SK-N-SH (cell line): ENCODE results near the gene RAB1B. TPM values are rescaled to one million over a fixed set of nuclear protein-coding genes. Genes with fewer than 3 reads are reported as not detected.

Experiments used
- CTCF ChIA-PET: fragments of 300-600, 350-600 bp; formaldehyde crosslinking; extraction: SDS; loops from one replicate; lab custom pipeline; 2021; lab: Yijun Ruan, JAX
- POLR2A ChIA-PET: fragments of 350-600 bp; sonication (Branson Sonifier 250); formaldehyde crosslinking; extraction: SDS; loops from one replicate; lab custom pipeline; 2020; ENCODE audit warnings: antibody characterized with exemption, inconsistent platforms; lab: Yijun Ruan, JAX
- DNase-seq: peaks from one replicate; pipeline ENCODE4 v3.0.0; 2012
- H2AFZ ChIP-seq: fragments of 200-600 bp; sonication (generic); 2 replicates; pipeline ENCODE4 v1.8.1; 2016; ENCODE audit warnings: antibody characterized with exemption, mild to moderate bottlenecking, low read depth
- H3F3A ChIP-seq: fragments of 200-600 bp; sonication (generic); replicated peaks from 2 replicates; pipeline ENCODE3; 2016; ENCODE audit warnings: antibody characterized with exemption, mild to moderate bottlenecking; ENCODE audit not compliant: insufficient read depth
- H3K27ac ChIP-seq, 2 experiments: fragments of 200-500 bp in 1 of 2; fragments of 200-600 bp in 1 of 2; sonication (Bioruptor generic) in 1 of 2; sonication (generic), shearing (Covaris generic) in 1 of 2; 2 replicates each; pipeline versions ENCODE4 v1.5.1 to v1.6.1; 2014 to 2016; ENCODE audit warnings: low read depth in 2 of 2, inconsistent platforms in 1 of 2, low read length in 1 of 2, mild to moderate bottlenecking in 1 of 2, mixed read lengths in 1 of 2
- H3K27me3 ChIP-seq: fragments of 200-600 bp; sonication (generic), shearing (Covaris generic); 2 replicates; pipeline ENCODE4 v1.6.1; 2016; ENCODE audit warnings: mixed run types; ENCODE audit not compliant: insufficient read depth
- H3K36me3 ChIP-seq, 2 experiments: fragments of 200-500 bp in 1 of 2; fragments of 200-600 bp in 1 of 2; sonication (Bioruptor generic) in 1 of 2; sonication (generic) in 1 of 2; replicated peaks in 1 of 2; 2 replicates each; pipeline versions ENCODE3 to v1.5.1; 2014 to 2016; ENCODE audit warnings: low read length in 1 of 2, mild to moderate bottlenecking in 1 of 2; ENCODE audit not compliant: insufficient read depth in 2 of 2, control insufficient read depth in 1 of 2
- H3K4me1 ChIP-seq, 2 experiments: fragments of 200-500 bp in 1 of 2; fragments of 200-600 bp in 1 of 2; sonication (Bioruptor generic) in 1 of 2; sonication (generic), shearing (Covaris generic) in 1 of 2; 2 replicates each; pipeline versions ENCODE4 v1.5.1 to v1.6.1; 2014 to 2016; ENCODE audit warnings: low read depth in 1 of 2, low read length in 1 of 2, mixed run types in 1 of 2; ENCODE audit not compliant: insufficient read depth in 2 of 2, control insufficient read depth in 1 of 2
- H3K4me2 ChIP-seq: fragments of 200-600 bp; sonication (generic), shearing (Covaris generic); 2 replicates; pipeline ENCODE4 v1.6.1; 2017; ENCODE audit warnings: mixed run types
- H3K4me3 ChIP-seq, 2 experiments: fragments of 200-500 bp in 1 of 2; fragments of 200-600 bp in 1 of 2; sonication (Bioruptor generic) in 1 of 2; sonication (generic), shearing (Covaris generic) in 1 of 2; 2 replicates each; pipeline versions ENCODE4 v1.5.1 to v1.8.1; 2014 to 2016; ENCODE audit warnings: low read depth in 2 of 2, inconsistent platforms in 1 of 2, low read length in 1 of 2, mild to moderate bottlenecking in 1 of 2, mixed read lengths in 1 of 2, moderate library complexity in 1 of 2
- H3K79me2 ChIP-seq: fragments of 200-600 bp; sonication (generic); 2 replicates; pipeline ENCODE4 v1.8.1; 2017; ENCODE audit warnings: mild to moderate bottlenecking; ENCODE audit not compliant: insufficient read depth
- H3K9ac ChIP-seq: fragments of 200-600 bp; sonication (generic); 2 replicates; pipeline ENCODE4 v1.6.1; 2017; ENCODE audit warnings: mixed run types
- H3K9me2 ChIP-seq: fragments of 200-600 bp; sonication (generic); 2 replicates; pipeline ENCODE4 v1.6.1; 2017; ENCODE audit warnings: mixed run types
- H3K9me3 ChIP-seq: fragments of 200-600 bp; sonication (generic); 2 replicates; pipeline ENCODE4 v1.6.1; 2017; ENCODE audit warnings: mixed run types, mild to moderate bottlenecking, moderate library complexity
- H4K20me1 ChIP-seq: fragments of 200-600 bp; sonication (generic); 2 replicates; pipeline ENCODE4 v1.6.1; 2017; ENCODE audit warnings: mild to moderate bottlenecking, mixed run types; ENCODE audit not compliant: insufficient read depth
- CHD2 ChIP-seq: fragments of 150-350 bp; IDR thresholded peaks from 2 replicates; pipeline ENCODE4 v1.6.1; 2018; ENCODE audit warnings: low read length; ENCODE audit not compliant: partially characterized antibody
- EP300 ChIP-seq, 2 experiments: IDR thresholded peaks; 2 replicates each; pipeline versions ENCODE4 v1.4.0 to v1.6.1; 2012; ENCODE audit warnings: borderline replicate concordance in 1 of 2, low read depth in 1 of 2, low read length in 1 of 2
- EZH2phosphoT487 ChIP-seq: fragments of 200-600 bp; sonication (generic); IDR thresholded peaks from 2 replicates; pipeline ENCODE4 v1.6.1; 2017; ENCODE audit warnings: low read depth, mixed run types, mild to moderate bottlenecking, antibody characterized with exemption, moderate library complexity, borderline replicate concordance
- FOSL2 ChIP-seq: IDR thresholded peaks from 2 replicates; pipeline ENCODE4 v1.4.0; 2012; ENCODE audit warnings: low read depth, mild to moderate bottlenecking, moderate library complexity, borderline replicate concordance
- FOXJ3 ChIP-seq: sonication (generic); formaldehyde crosslinking; IDR thresholded peaks from 2 replicates; pipeline ENCODE4 v1.5.1; 2020; ENCODE audit warnings: mild to moderate bottlenecking, missing genetic modification reagents
- MAX ChIP-seq: IDR thresholded peaks from 2 replicates; pipeline ENCODE4 v1.4.0; 2012; ENCODE audit warnings: low read depth
- NFIC ChIP-seq: IDR thresholded peaks from 2 replicates; pipeline ENCODE4 v1.4.0; 2012; ENCODE audit warnings: borderline replicate concordance
- NRF1 ChIP-seq: IDR thresholded peaks from 2 replicates; pipeline ENCODE4 v1.6.1; 2012; ENCODE audit warnings: low read depth, mild to moderate bottlenecking, low read length
- POLR2AphosphoS5 ChIP-seq: IDR thresholded peaks from 2 replicates; pipeline ENCODE4 v1.6.1; 2012; ENCODE audit warnings: low read depth, low read length
- RAD21 ChIP-seq: IDR thresholded peaks from 2 replicates; pipeline ENCODE4 v1.6.1; 2012; ENCODE audit warnings: mild to moderate bottlenecking, low read length
- TAF1 ChIP-seq: IDR thresholded peaks from 2 replicates; pipeline ENCODE4 v1.6.1; 2012; ENCODE audit warnings: low read depth, mild to moderate bottlenecking, low read length, moderate library complexity, borderline replicate concordance
- TCF12 ChIP-seq: IDR thresholded peaks from 2 replicates; pipeline ENCODE4 v1.4.0; 2012
- TEAD4 ChIP-seq: IDR thresholded peaks from 2 replicates; pipeline ENCODE4 v1.4.0; 2012; ENCODE audit warnings: mild to moderate bottlenecking, borderline replicate concordance; ENCODE audit not compliant: insufficient read depth
- USF1 ChIP-seq: IDR thresholded peaks from 2 replicates; pipeline ENCODE4 v1.4.0; 2012; ENCODE audit warnings: low read depth, borderline replicate concordance
- YY1 ChIP-seq: IDR thresholded peaks from 2 replicates; pipeline ENCODE4 v1.4.0; 2012; ENCODE audit warnings: low read depth, mild to moderate bottlenecking
- WGBS: methylation state at CpG from one replicate; pipeline ENCODE4 v1.1.6; 2017; ENCODE audit warnings: low lambda C conversion rate; 5-methylcytosine and 5-hydroxymethylcytosine counted together
- polyA plus RNA-seq, 3 experiments: library from polyadenylated mRNA; depleted of rRNA; stranded (reverse); fragments of >200 nt; gene quantifications; 2 replicates each; pipeline ENCODE4 v1.2.3, GENCODE V29; 2012
- TF ChIP-seq, protein P1 (sequence below): fragments of 200-600 bp; sonication (generic); IDR thresholded peaks from 2 replicates; pipeline ENCODE4 v1.6.1; 2017; ENCODE audit warnings: antibody characterized with exemption, mild to moderate bottlenecking, moderate library complexity

Gene RAB1B
- polyA plus RNA-seq, 1 of the 3 experiments (the other 2 are of a cell fraction) = 208 TPM

- no peak overlapping the region for H3K27ac ChIP-seq
- H4K20me1 ChIP-seq = no peaks in the 10 kb centered on the region
- no peak overlapping the region for H2AFZ ChIP-seq
- H3K4me1 ChIP-seq = no peaks in the 10 kb centered on the region
- H3K27me3 ChIP-seq = no peaks in the 10 kb centered on the region
- H3K36me3 ChIP-seq = peaks cover 32 to 86% of the 10 kb centered on the region in 2 experiments
- CTCF ChIA-PET = interaction anchor here (1.3 kb wide), 1 partner anchor 9 kb away, joined by 4 read pairs; no protein-coding TSS in a partner anchor
- no peak for TF ChIP-seq MAX
- no peak for TF ChIP-seq POLR2AphosphoS5
- TF ChIP-seq RAD21 = no peak
- TF ChIP-seq, protein P1, sequence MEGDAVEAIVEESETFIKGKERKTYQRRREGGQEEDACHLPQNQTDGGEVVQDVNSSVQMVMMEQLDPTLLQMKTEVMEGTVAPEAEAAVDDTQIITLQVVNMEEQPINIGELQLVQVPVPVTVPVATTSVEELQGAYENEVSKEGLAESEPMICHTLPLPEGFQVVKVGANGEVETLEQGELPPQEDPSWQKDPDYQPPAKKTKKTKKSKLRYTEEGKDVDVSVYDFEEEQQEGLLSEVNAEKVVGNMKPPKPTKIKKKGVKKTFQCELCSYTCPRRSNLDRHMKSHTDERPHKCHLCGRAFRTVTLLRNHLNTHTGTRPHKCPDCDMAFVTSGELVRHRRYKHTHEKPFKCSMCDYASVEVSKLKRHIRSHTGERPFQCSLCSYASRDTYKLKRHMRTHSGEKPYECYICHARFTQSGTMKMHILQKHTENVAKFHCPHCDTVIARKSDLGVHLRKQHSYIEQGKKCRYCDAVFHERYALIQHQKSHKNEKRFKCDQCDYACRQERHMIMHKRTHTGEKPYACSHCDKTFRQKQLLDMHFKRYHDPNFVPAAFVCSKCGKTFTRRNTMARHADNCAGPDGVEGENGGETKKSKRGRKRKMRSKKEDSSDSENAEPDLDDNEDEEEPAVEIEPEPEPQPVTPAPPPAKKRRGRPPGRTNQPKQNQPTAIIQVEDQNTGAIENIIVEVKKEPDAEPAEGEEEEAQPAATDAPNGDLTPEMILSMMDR = no peak
- no peak for TF ChIP-seq FOXJ3 (CRISPR knock-in tag)
- TF ChIP-seq TCF12 = no peak
- no peak for TF ChIP-seq NRF1
- no peak for TF ChIP-seq CHD2
- TF ChIP-seq FOSL2 = no peak
- TF ChIP-seq EP300 (IDR thresholded peaks at IDR 0.05; ENCODE audit: borderline replicate concordance in 1 of 2, low read depth in 1 of 2, low read length in 1 of 2) = no peak
- H3F3A ChIP-seq = no peaks in the 10 kb centered on the region
- no peak overlapping the region for H3K4me2 ChIP-seq
- H3K79me2 ChIP-seq = no peaks in the 10 kb centered on the region
- H3K9ac ChIP-seq = no peak overlapping the region
- no peaks in the 10 kb centered on the region for H3K9me3 ChIP-seq
- 97% methylated on average over 7 of the region's 7 CpGs for WGBS
- no peak overlapping the region for H3K4me3 ChIP-seq
- POLR2A ChIA-PET = no interaction called here
- DNase-seq = no peak
- H3K9me2 ChIP-seq = no peaks in the 10 kb centered on the region
Observed at GRCh38 chr11:66231561-66231960, 36.9 kb upstream of the RAB1B start.

- no peaks in the 10 kb centered on the region for H3K27me3 ChIP-seq
- no peaks in the 10 kb centered on the region for H3K79me2 ChIP-seq
- H3K36me3 ChIP-seq = peaks cover 23 to 80% of the 10 kb centered on the region in 2 experiments
- no peak overlapping the region for H3K9ac ChIP-seq
- no peak overlapping the region for H2AFZ ChIP-seq
- H4K20me1 ChIP-seq = no peaks in the 10 kb centered on the region
- H3K9me3 ChIP-seq = no peaks in the 10 kb centered on the region
- POLR2A ChIA-PET = no interaction called here
- DNase-seq = no peak
- CTCF ChIA-PET = interaction anchor here (2.1 kb wide), 1 partner anchor 11 kb away, joined by 12 read pairs; no protein-coding TSS in a partner anchor
- TF ChIP-seq NRF1 (no peak), EZH2phosphoT487 (no peak), POLR2AphosphoS5 (no peak), YY1 (no peak), MAX (no peak), EP300 (IDR thresholded peaks at IDR 0.05; ENCODE audit: borderline replicate concordance in 1 of 2, low read depth in 1 of 2, low read length in 1 of 2) (no peak), TAF1 (no peak), USF1 (no peak), NFIC (no peak), TEAD4 (no peak)
- H3F3A ChIP-seq = no peaks in the 10 kb centered on the region
- H3K4me2 ChIP-seq = no peak overlapping the region
- 94% methylated on average over 8 of the region's 11 CpGs for WGBS
- no peak overlapping the region for H3K4me3 ChIP-seq
- H3K9me2 ChIP-seq = no peaks in the 10 kb centered on the region
- no peaks in the 10 kb centered on the region for H3K4me1 ChIP-seq
- no peak overlapping the region for H3K27ac ChIP-seq
Observed at GRCh38 chr11:66232769-66233168, 35.7 kb upstream of the RAB1B start.
